Fibroblast of lung (primary cell): ENCODE results near the gene MPC1. TPM values are rescaled to one million over a fixed set of nuclear protein-coding genes. Genes with fewer than 3 reads are reported as not detected.

Experiments
- DNase-seq, 2 donors: peaks; one replicate each; pipeline versions ENCODE4 v3.0.0 to v3.0.0-alpha.2; 2010; ENCODE audit warnings: low read depth in 2 of 2
- H2AFZ ChIP-seq: 2 replicates; pipeline ENCODE4 v1.5.1; 2012; ENCODE audit warnings: low read length, control low read depth, inconsistent platforms
- H3K27ac ChIP-seq: 2 replicates; pipeline ENCODE4 v1.5.1; 2011; ENCODE audit warnings: low read length, control low read depth; ENCODE audit not compliant: insufficient read depth
- H3K27me3 ChIP-seq: 2 replicates; pipeline ENCODE4 v1.5.1; 2011; ENCODE audit warnings: mild to moderate bottlenecking, low read length; ENCODE audit not compliant: control insufficient read depth, insufficient read depth
- H3K36me3 ChIP-seq: 2 replicates; pipeline ENCODE4 v1.5.1; 2011; ENCODE audit warnings: low read length; ENCODE audit not compliant: control insufficient read depth, insufficient read depth
- H3K4me1 ChIP-seq: 2 replicates; pipeline ENCODE4 v1.5.1; 2011; ENCODE audit warnings: low read length; ENCODE audit not compliant: control insufficient read depth, insufficient read depth; ENCODE audit errors: extremely low read depth
- H3K4me2 ChIP-seq: 2 replicates; pipeline ENCODE4 v1.5.1; 2011; ENCODE audit warnings: low read length, control low read depth; ENCODE audit not compliant: insufficient read depth; ENCODE audit errors: extremely low read depth
- H3K4me3 ChIP-seq, 4 experiments: fragments of 200-600 bp in 1 of 4; sonication (generic) in 1 of 4; replicated peaks in 1 of 4; 2 replicates each; pipeline ENCODE4 v1.5.1; 2011 to 2016; ENCODE audit warnings: low read length in 4 of 4, low read depth in 3 of 4, mild to moderate bottlenecking in 3 of 4, control low read depth in 2 of 4, inconsistent platforms in 1 of 4, mixed read lengths in 1 of 4; ENCODE audit not compliant: insufficient read depth in 1 of 4; ENCODE audit errors: control extremely low read depth in 1 of 4
- H3K79me2 ChIP-seq: 2 replicates; pipeline ENCODE4 v1.5.1; 2012; ENCODE audit warnings: mild to moderate bottlenecking, low read length, inconsistent platforms; ENCODE audit not compliant: control insufficient read depth, insufficient read depth
- H3K9ac ChIP-seq: 2 replicates; pipeline ENCODE4 v1.5.1; 2011; ENCODE audit warnings: mild to moderate bottlenecking, low read length, control low read depth; ENCODE audit not compliant: insufficient read depth
- H3K9me3 ChIP-seq: 2 replicates; pipeline ENCODE4 v1.5.1; 2012; ENCODE audit warnings: low read depth, low read length; ENCODE audit not compliant: control insufficient read depth, insufficient read depth
- H4K20me1 ChIP-seq: 2 replicates; pipeline ENCODE4 v1.5.1; 2011; ENCODE audit warnings: low read length; ENCODE audit not compliant: control insufficient read depth, insufficient read depth; ENCODE audit errors: extremely low read depth
- CTCF ChIP-seq, 2 donors: IDR thresholded peaks in 1 of 2; conservative IDR thresholded peaks in 1 of 2; 1 replicate in 1 of 2; 2 replicates in 1 of 2; pipeline ENCODE4 v1.5.1; 2011 to 2012; ENCODE audit warnings: low read length in 2 of 2, control low read depth in 1 of 2, inconsistent platforms in 1 of 2, low read depth in 1 of 2, mild to moderate bottlenecking in 1 of 2
- EZH2 ChIP-seq: IDR thresholded peaks from 2 replicates; pipeline ENCODE4 v1.5.1; 2012; ENCODE audit warnings: low read length, control low read depth, mild to moderate bottlenecking; ENCODE audit errors: missing control alignments
- polyA plus RNA-seq, 2 donors: library from polyadenylated mRNA; depleted of rRNA in 1 of 2; stranded (reverse) in 1 of 2; unstranded in 1 of 2; fragments of >200 nt; gene quantifications; 2 replicates each; pipeline ENCODE4 v1.2.1, GENCODE V29; 2011 to 2012; ENCODE audit warnings: missing spikeins in 1 of 2
- total RNA-seq: library from RNA; depleted of rRNA; stranded (reverse); fragments of >200 nt; gene quantifications from 2 replicates; pipeline ENCODE4 v1.2.1, GENCODE V29; 2014

Gene MPC1
- total and polyA plus RNA-seq, 2 donors (not counting 1 experiment from before 2014, with no cell fraction given): 19.3 to 28.7 TPM

- Histone ChIP-seq H3K9me3 (no peaks in the 10 kb centered on the region), H3K9ac (no peak overlapping the region), H3K4me3 (no peak overlapping the region), H3K36me3 (peaks cover 12% of the 10 kb centered on the region), H3K79me2 (no peaks in the 10 kb centered on the region), H3K4me2 (no peak overlapping the region), H3K27me3 (no peaks in the 10 kb centered on the region), H4K20me1 (no peaks in the 10 kb centered on the region), H3K4me1 (no peaks in the 10 kb centered on the region), H2AFZ (no peak overlapping the region), H3K27ac (no peak overlapping the region)
- TF ChIP-seq EZH2: no peak
- TF ChIP-seq CTCF (conservative IDR thresholded peaks at IDR 0.05 in 1 of 2, IDR thresholded peaks at IDR 0.05 in 1 of 2; ENCODE audit: low read depth in 1 of 2, low read length in 2 of 2): no peak
- DNase-seq: no peak
These were observed 41.0 kb upstream of the MPC1 start for GRCh38 chr6:166423781-166424180.

- H2AFZ ChIP-seq: no peak overlapping the region
- no peak overlapping the region for H3K27ac ChIP-seq
- no peak overlapping the region for H3K4me3 ChIP-seq
- no peak overlapping the region for H3K4me2 ChIP-seq
- no peak for DNase-seq
- H3K27me3 ChIP-seq: no peaks in the 10 kb centered on the region
- H3K4me1 ChIP-seq: no peaks in the 10 kb centered on the region
- peaks cover 14% of the 10 kb centered on the region for H3K36me3 ChIP-seq
- no peaks in the 10 kb centered on the region for H3K9me3 ChIP-seq
- no peak overlapping the region for H3K9ac ChIP-seq
- H4K20me1 ChIP-seq: no peaks in the 10 kb centered on the region
- TF ChIP-seq CTCF (conservative IDR thresholded peaks at IDR 0.05 in 1 of 2, IDR thresholded peaks at IDR 0.05 in 1 of 2; ENCODE audit: low read depth in 1 of 2, low read length in 2 of 2) (no peak), EZH2 (no peak)
- H3K79me2 ChIP-seq: no peaks in the 10 kb centered on the region
These were observed 40.5 kb upstream of the MPC1 start for GRCh38 chr6:166423051-166423745.

GRCh38 chr6:166422201-166422940 lies 39.6 kb upstream of the MPC1 start:
- no peak for TF ChIP-seq CTCF (conservative IDR thresholded peaks at IDR 0.05 in 1 of 2, IDR thresholded peaks at IDR 0.05 in 1 of 2; ENCODE audit: low read depth in 1 of 2, low read length in 2 of 2)
- no peak for TF ChIP-seq EZH2
- no peak for DNase-seq

More at GRCh38 chr6:166422201-166422940, 39.6 kb upstream of the MPC1 start:
- H3K9ac ChIP-seq: no peak overlapping the region
- no peak overlapping the region for H2AFZ ChIP-seq
- no peaks in the 10 kb centered on the region for H3K4me1 ChIP-seq
- no peaks in the 10 kb centered on the region for H4K20me1 ChIP-seq
- H3K4me2 ChIP-seq: no peak overlapping the region
- H3K27me3 ChIP-seq: no peaks in the 10 kb centered on the region
- no peak overlapping the region for H3K27ac ChIP-seq
- no peaks in the 10 kb centered on the region for H3K9me3 ChIP-seq
- H3K36me3 ChIP-seq: peaks cover 14% of the 10 kb centered on the region
- H3K79me2 ChIP-seq: no peaks in the 10 kb centered on the region
- H3K4me3 ChIP-seq: no peak overlapping the region
